Mucosa of descending colon (tissue), 3 donors: Measurements from ENCODE around the gene MLPH. TPM values are rescaled to one million over a fixed set of nuclear protein-coding genes. Genes with fewer than 3 reads are reported as not detected.

Experiments
- ATAC-seq: fragments of 200-7000 bp; cut with Tn5 transposase; one replicate; pipeline ENCODE4 v1.9.1; 2020; ENCODE audit warnings: mild to moderate bottlenecking, moderate library complexity
- DNase-seq, 3 donors: peaks; one replicate each; pipeline ENCODE4 v3.0.0-alpha.2; 2020
- H3K36me3 ChIP-seq: fragments of 200-600 bp; one replicate; pipeline ENCODE4 v1.8.0; 2021; ENCODE audit warnings: low read depth, mild to moderate bottlenecking
- H3K4me1 ChIP-seq: fragments of 200-600 bp; one replicate; pipeline ENCODE4 v1.8.0; 2021; ENCODE audit warnings: low read depth, mild to moderate bottlenecking
- H3K4me3 ChIP-seq: fragments of 200-600 bp; one replicate; pipeline ENCODE4 v1.8.0; 2021; ENCODE audit warnings: mild to moderate bottlenecking
- H3K9me3 ChIP-seq: fragments of 200-600 bp; one replicate; pipeline ENCODE4 v1.8.0; 2021; ENCODE audit warnings: mild to moderate bottlenecking
- intact Hi-C, 2 donors: fragments of 100-400 bp; cut with DNase I in 1 of 2; cut with micrococcal nuclease in 1 of 2; formaldehyde crosslinking; loops; one replicate each; pipeline versions ENCODE4 v1.11.0 to v1.11.1; 2022; cut with DNase I, micrococcal nuclease
- total RNA-seq, 3 donors: library from RNA; stranded (reverse); fragmentation: NEBNext Ultra II Directional in 2 of 3; extraction: Animal tissue kit (Norgen Biotek cat#: 25700) in 2 of 3; gene quantifications; one replicate each; pipeline versions ENCODE4 v1.2.1 to v1.2.4, GENCODE V29; 2021 to 2023
- TF ChIP-seq, protein P1 (sequence below): fragments of 200-600 bp; IDR thresholded peaks from one replicate; pipeline ENCODE4 v1.8.0; 2022; ENCODE audit warnings: antibody characterized with exemption, mild to moderate bottlenecking
- donor health status: DM: no; HTN: no; CAD: no; lungs with moderate emphysema.
- donor health status: DM: no; HTN: no; CAD: no.
- donor health status: DM: no; HTN: yes; CAD: no.

MLPH gene
- total RNA-seq, 3 donors from 2014 or later: 46.8 to 133 (median 121) TPM

GRCh38 chr2:237536083-237536415, 49.0 kb downstream of the MLPH start:
- no peak for DNase-seq
- TF ChIP-seq, protein P1, sequence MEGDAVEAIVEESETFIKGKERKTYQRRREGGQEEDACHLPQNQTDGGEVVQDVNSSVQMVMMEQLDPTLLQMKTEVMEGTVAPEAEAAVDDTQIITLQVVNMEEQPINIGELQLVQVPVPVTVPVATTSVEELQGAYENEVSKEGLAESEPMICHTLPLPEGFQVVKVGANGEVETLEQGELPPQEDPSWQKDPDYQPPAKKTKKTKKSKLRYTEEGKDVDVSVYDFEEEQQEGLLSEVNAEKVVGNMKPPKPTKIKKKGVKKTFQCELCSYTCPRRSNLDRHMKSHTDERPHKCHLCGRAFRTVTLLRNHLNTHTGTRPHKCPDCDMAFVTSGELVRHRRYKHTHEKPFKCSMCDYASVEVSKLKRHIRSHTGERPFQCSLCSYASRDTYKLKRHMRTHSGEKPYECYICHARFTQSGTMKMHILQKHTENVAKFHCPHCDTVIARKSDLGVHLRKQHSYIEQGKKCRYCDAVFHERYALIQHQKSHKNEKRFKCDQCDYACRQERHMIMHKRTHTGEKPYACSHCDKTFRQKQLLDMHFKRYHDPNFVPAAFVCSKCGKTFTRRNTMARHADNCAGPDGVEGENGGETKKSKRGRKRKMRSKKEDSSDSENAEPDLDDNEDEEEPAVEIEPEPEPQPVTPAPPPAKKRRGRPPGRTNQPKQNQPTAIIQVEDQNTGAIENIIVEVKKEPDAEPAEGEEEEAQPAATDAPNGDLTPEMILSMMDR: no peak
- Histone ChIP-seq H3K4me1 (peaks cover 2% of the 10 kb centered on the region), H3K9me3 (no peaks in the 10 kb centered on the region), H3K36me3 (no peaks in the 10 kb centered on the region), H3K4me3 (no peak overlapping the region)
- no peak for ATAC-seq
- intact Hi-C loops: no loop called here

DNA sequence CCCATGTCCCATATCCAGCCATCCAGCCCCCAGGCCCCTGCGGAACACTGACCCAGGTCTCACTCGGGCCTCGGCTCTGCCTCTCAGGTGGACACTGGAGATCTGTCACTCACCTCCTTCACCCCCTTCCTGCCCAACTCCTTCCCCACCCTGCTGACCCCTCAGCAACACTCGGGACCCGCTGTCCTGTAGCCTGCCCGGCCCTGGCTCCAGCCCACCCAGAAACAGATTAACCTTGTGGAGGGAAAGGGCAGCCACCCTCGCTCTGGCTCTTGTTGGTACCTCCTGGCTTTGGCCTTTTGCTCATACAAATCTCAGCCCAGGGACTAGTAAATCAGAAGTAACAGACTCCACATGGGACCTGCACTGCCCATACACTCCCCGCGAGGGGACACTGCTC, 49.6 kb downstream of the MLPH start:
- TF ChIP-seq, protein P1: no peak
- intact Hi-C loops: no loop called here
- no peak for ATAC-seq

DNA sequence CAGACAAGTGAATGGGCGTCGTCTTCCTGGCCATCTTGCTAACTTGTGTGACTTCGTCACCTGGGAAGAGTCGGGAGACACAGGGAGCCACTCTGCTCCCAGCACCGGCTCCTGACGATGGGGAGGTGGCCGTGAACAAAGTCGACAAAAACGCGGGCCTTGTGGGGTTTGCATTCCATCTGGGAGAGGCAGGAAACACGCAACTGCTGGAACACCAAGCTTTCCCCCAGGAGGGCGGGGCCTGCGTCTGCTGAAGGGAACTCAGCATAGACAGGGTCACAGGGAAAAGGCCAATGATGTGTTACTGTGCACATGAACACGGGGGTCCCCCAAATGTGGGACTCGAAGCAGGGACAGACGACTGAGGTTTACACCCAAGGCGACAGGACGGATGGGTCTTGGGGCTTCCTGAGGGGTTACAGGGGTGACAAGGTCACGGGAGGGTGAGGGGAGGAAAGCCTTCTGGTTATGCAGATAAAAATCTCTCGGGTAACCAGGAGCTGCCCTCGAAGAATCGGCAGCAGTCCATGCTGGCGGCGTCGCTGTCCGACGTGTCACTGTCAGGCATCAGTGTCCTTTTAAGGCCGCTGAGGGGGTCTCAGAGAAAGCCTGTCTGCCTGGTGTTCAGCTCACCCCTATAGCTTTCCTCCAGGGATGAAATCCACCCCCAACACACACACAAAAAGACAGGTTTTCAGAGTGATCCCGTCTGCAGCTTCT, 51.1 kb downstream of the MLPH start:
- Histone ChIP-seq H3K9me3 (no peaks in the 10 kb centered on the region), H3K4me3 (no peak overlapping the region), H3K4me1 (peaks cover 5% of the 10 kb centered on the region), H3K36me3 (no peaks in the 10 kb centered on the region)
- DNase-seq: no peak
- intact Hi-C loops: no loop called here
- ATAC-seq: no peak
- TF ChIP-seq, protein P1: no peak

More for the DNA sequence above, 49.6 kb downstream of the MLPH start:
- DNase-seq: no peak
- no peaks in the 10 kb centered on the region for H3K9me3 ChIP-seq
- H3K4me1 ChIP-seq: peaks cover 5% of the 10 kb centered on the region
- H3K4me3 ChIP-seq: no peak overlapping the region
- H3K36me3 ChIP-seq: no peaks in the 10 kb centered on the region

- Histone ChIP-seq H3K36me3 (no peaks in the 10 kb centered on the region), H3K9me3 (no peaks in the 10 kb centered on the region), H3K4me1 (peaks cover 5% of the 10 kb centered on the region), H3K4me3 (no peak overlapping the region)
- intact Hi-C loops: no loop called here
- no peak for DNase-seq
- ATAC-seq: no peak
- TF ChIP-seq, protein P1: no peak
Measured at GRCh38 chr2:237538901-237539300, 51.9 kb downstream of the MLPH start.

GRCh38 chr2:237539681-237540080, 52.6 kb downstream of the MLPH start:
- no peaks in the 10 kb centered on the region for H3K36me3 ChIP-seq
- DNase-seq: no peak
- TF ChIP-seq, protein P1: no peak
- ATAC-seq: no peak
- H3K4me1 ChIP-seq: peaks cover 5% of the 10 kb centered on the region
- H3K9me3 ChIP-seq: no peaks in the 10 kb centered on the region
- no peak overlapping the region for H3K4me3 ChIP-seq
- intact Hi-C loops: no loop called here
